Femur (tissue), 1 donor: ENCODE results near the gene DAPK1.
"Not testable (repeated sequence)": the region's sequence is repeated elsewhere in the genome, so short reads cannot be mapped to it uniquely, and the experiment has no call there.

Experiments
- DNase-seq: peaks from one replicate; pipeline ENCODE4 v3.0.0-alpha.2; 2017

The DAPK1 gene

GRCh38 chr9:87498811-87499360 is 1.2 kb downstream of the DAPK1 start:
- DNase-seq = no peak

GRCh38 chr9:87499424-87500017 is 1.9 kb downstream of the DAPK1 start:
- no peak for DNase-seq

GRCh38 chr9:87500491-87501270 is 3.0 kb downstream of the DAPK1 start:
- no peak for DNase-seq

- DNase-seq = not testable (repeated sequence)
These were observed 3.6 kb downstream of the DAPK1 start for GRCh38 chr9:87501271-87501656.

GRCh38 chr9:87501806-87502205 is 4.1 kb downstream of the DAPK1 start:
- no peak for DNase-seq

GRCh38 chr9:87502391-87503221 is 4.9 kb downstream of the DAPK1 start:
- no peak for DNase-seq

- no peak for DNase-seq
These were observed 5.8 kb downstream of the DAPK1 start for GRCh38 chr9:87503430-87503829.

GRCh38 chr9:87503927-87504326 is 6.3 kb downstream of the DAPK1 start:
- no peak for DNase-seq

GRCh38 chr9:87504938-87505337 is 7.3 kb downstream of the DAPK1 start:
- DNase-seq = no peak

- no peak for DNase-seq
These were observed 8.4 kb downstream of the DAPK1 start for GRCh38 chr9:87505869-87506678.

- DNase-seq = no peak
These were observed 9.9 kb downstream of the DAPK1 start for GRCh38 chr9:87507576-87507975.

- DNase-seq = no peak
These were observed 12.6 kb downstream of the DAPK1 start for GRCh38 chr9:87510252-87510683.

GRCh38 chr9:87512311-87512710 is 14.6 kb downstream of the DAPK1 start:
- DNase-seq = no peak

- DNase-seq = no peak
These were observed 15.5 kb downstream of the DAPK1 start for GRCh38 chr9:87513161-87513560.

- DNase-seq = no peak
These were observed 16.3 kb downstream of the DAPK1 start for GRCh38 chr9:87513880-87514535.

GRCh38 chr9:87515006-87515405 is 17.3 kb downstream of the DAPK1 start:
- no peak for DNase-seq

GRCh38 chr9:87515588-87516221 is 18.0 kb downstream of the DAPK1 start:
- no peak for DNase-seq

GRCh38 chr9:87516222-87516925 is 18.7 kb downstream of the DAPK1 start:
- peak; percentile 51 for DNase-seq

- no peak for DNase-seq
These were observed 19.2 kb downstream of the DAPK1 start for GRCh38 chr9:87516926-87517290.

GRCh38 chr9:87517732-87518131 is 20.1 kb downstream of the DAPK1 start:
- DNase-seq = no peak
